Camera-type eye (tissue), 1 donor: ENCODE results near the gene PLLP. TPM values are rescaled to one million over a fixed set of nuclear protein-coding genes. Genes with fewer than 3 reads are reported as not detected.

Experiments used
- total RNA-seq: library from RNA; depleted of rRNA; stranded (reverse); fragments of >200 nt; gene quantifications from one replicate; pipeline ENCODE4 v1.2.3, GENCODE V29; 2014

The PLLP gene
- total RNA-seq, result 2.7 TPM

GRCh38 chr16:57284209-57284951 lies at the start of gene PLLP:
TSS of gene PLLP (minus strand) at chr16:57284672. CDS start at chr16:57284540, 132 bp downstream.

GRCh38 chr16:57244767-57245471 lies 39.6 kb downstream of the PLLP start, which contains the start of gene ARL2BP:
TSS of gene ARL2BP (plus strand) at chr16:57245259. CDS start at chr16:57245368, 109 bp downstream.

Other genes starting within 250 kb of the PLLP start
- 21.4 TPM for gene CPNE2, start 192.1 kb downstream of the PLLP start, total RNA-seq
- 94.4 TPM for gene PSME3IP1, start 98.6 kb downstream of the PLLP start, total RNA-seq
- gene RSPRY1, start 98.3 kb downstream of the PLLP start, total RNA-seq, result 94.4 TPM
- 72.3 TPM for gene ARL2BP, start 39.4 kb downstream of the PLLP start, total RNA-seq
- gene CCL22, start 74.1 kb upstream of the PLLP start, total RNA-seq, result not detected
- gene CX3CL1, start 87.8 kb upstream of the PLLP start, total RNA-seq, result 12.3 TPM
- gene CCL17, start 120.1 kb upstream of the PLLP start, total RNA-seq, result not detected
- gene CIAPIN1, start 162.7 kb upstream of the PLLP start, total RNA-seq, result 54.2 TPM
- 50.6 TPM for gene COQ9, start 162.8 kb upstream of the PLLP start, total RNA-seq
- gene POLR2C, start 178.0 kb upstream of the PLLP start, total RNA-seq, result 88.6 TPM
- gene DOK4, start 201.8 kb upstream of the PLLP start, total RNA-seq, result 27.1 TPM